GM21447 (cell line): Measurements from ENCODE around the gene RSRC1.

Experiments
- ATAC-seq: cut with Tn5 transposase; IDR thresholded peaks from one replicate; pipeline ENCODE4 v1.9.1; 2021; ENCODE audit not compliant: unreplicated experiment

The RSRC1 gene

GRCh38 chr3:158571969-158572765, 462.3 kb downstream of the RSRC1 start:
- no peak for ATAC-seq

DNA sequence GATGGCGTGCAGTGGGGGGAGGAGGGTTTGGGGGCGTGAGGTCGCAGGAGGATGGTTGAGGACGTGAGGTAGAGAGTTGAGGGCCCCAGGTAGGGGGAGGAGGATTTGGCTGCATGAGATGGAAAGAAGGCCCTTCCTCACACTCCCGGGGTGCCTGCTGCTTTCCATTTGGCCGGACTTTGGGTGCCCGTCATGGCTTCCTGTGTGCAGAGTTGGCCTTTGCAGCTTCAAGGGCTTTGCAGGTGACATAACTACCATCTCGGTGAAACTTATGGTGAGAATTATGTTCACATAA, 462.8 kb downstream of the RSRC1 start:
- no peak for ATAC-seq

DNA sequence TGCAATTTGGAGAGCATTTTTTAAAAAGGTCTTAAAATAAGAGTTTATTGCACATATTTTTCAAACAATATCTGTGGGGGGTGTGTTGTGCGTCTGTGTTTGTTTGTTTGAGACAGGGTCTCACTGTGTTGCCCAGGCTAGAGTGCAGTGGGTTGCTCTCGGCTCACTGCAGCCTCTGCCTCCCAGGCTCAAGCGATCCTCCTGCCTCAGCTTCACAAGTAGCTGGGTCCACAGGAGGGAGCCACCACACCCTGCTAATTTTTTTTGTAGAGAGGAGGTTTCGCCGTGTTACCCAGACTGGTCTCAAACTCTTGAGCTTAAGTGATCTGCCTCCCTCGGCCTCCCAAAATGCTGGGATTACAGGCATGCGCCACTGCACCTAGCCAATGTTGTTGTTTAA, 463.8 kb downstream of the RSRC1 start:
- no peak for ATAC-seq

- no peak for ATAC-seq
Observed at GRCh38 chr3:158574646-158575045, 464.8 kb downstream of the RSRC1 start.

GRCh38 chr3:158590223-158590622, 480.3 kb downstream of the RSRC1 start:
- no peak for ATAC-seq
